ENCODE results near the gene BRS3. TPM values are rescaled to one million over a fixed set of nuclear protein-coding genes. Genes with fewer than 3 reads are reported as not detected.

The BRS3 gene
- total and polyA plus RNA-seq, 7 donors, result 0.08 to 0.09 TPM; not detected in 5

DNA sequence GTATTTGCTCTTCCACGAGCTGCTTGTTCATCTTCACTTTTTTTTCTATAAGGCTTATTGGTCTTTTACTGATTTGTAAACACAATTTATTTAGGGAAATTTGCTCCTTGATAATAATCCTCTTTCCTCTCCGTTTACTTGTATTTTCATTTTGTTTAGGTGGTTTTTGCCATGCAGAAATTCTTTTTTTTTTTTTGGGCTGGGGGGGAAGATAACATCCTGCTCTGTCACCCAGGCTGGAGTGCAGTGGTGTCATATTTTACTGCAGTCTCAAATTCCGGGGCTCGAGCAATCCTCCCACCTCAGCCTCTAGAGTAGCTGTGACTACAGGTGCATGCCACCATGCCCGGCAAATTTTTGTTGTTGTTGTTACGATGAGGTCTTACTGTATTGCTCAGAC is 31.6 kb upstream of the BRS3 start:
- TF ChIP-seq, protein P1, sequence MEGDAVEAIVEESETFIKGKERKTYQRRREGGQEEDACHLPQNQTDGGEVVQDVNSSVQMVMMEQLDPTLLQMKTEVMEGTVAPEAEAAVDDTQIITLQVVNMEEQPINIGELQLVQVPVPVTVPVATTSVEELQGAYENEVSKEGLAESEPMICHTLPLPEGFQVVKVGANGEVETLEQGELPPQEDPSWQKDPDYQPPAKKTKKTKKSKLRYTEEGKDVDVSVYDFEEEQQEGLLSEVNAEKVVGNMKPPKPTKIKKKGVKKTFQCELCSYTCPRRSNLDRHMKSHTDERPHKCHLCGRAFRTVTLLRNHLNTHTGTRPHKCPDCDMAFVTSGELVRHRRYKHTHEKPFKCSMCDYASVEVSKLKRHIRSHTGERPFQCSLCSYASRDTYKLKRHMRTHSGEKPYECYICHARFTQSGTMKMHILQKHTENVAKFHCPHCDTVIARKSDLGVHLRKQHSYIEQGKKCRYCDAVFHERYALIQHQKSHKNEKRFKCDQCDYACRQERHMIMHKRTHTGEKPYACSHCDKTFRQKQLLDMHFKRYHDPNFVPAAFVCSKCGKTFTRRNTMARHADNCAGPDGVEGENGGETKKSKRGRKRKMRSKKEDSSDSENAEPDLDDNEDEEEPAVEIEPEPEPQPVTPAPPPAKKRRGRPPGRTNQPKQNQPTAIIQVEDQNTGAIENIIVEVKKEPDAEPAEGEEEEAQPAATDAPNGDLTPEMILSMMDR (IDR thresholded peaks at IDR 0.05), result no peak
- DNase-seq, result no peak
- Histone ChIP-seq H3K9me3 (no peaks in the 10 kb centered on the region), H3K27ac (no peak overlapping the region), H3K4me3 (no peak overlapping the region), H3K27me3 (ENCODE audit: insufficient read depth in 3 of 3, low read length in 2 of 3) (no peaks in the 10 kb centered on the region), H3K36me3 (ENCODE audit: insufficient read depth in 1 of 2, low read depth in 1 of 2) (no peaks in the 10 kb centered on the region), H3K4me1 (no peaks in the 10 kb centered on the region)
- no peak for ATAC-seq
- intact Hi-C loops (cut with DNase I), result no loop called here
- 55 to 60% (median 58%) methylated on average over 6 of the region's 6 CpGs for WGBS, 3 donors

DNA sequence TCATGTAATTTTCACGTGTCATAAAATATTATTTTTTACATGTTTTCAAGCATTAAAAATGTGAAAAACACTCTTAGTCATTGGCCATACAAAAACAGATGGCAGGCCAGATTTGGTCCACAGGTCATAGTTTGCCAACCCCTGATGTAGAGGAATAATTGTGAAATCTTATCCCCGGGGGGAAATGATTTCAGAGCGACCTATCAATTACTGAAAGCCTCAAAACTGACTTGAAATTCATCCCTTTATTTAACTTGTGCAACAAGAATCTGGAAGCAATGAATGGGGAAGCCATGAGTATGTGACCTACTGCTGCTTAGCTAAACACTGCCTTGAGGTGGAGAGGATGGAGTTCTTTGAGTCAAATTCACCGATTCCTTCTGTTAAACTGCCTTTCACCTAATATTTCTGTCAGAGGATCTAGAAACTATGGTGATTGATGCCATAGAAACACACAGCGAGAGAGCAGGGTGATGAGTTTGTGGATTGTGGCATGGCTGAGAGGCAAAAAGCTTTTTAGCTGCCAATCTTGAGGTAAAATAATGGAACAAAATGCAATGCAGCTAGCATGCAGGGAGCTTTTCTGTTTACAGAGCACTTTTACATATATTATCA is 30.3 kb upstream of the BRS3 start:
- no peaks in the 10 kb centered on the region for H3K36me3 ChIP-seq (ENCODE audit: insufficient read depth in 1 of 2, low read depth in 1 of 2)
- TF ChIP-seq, protein P1 (IDR thresholded peaks at IDR 0.05), result no peak
- intact Hi-C loops (cut with DNase I), result no loop called here
- ATAC-seq (no peak), DNase-seq (no peak)
- no peaks in the 10 kb centered on the region for H3K9me3 ChIP-seq
- no peak overlapping the region for H3K4me3 ChIP-seq
- H3K4me1 ChIP-seq, result no peaks in the 10 kb centered on the region
- H3K27ac ChIP-seq, result no peak overlapping the region
- WGBS, 3 donors, result 24 to 43% (median 29%) methylated on average over 5 of the region's 5 CpGs
- no peaks in the 10 kb centered on the region for H3K27me3 ChIP-seq (ENCODE audit: insufficient read depth in 3 of 3, low read length in 2 of 3)

DNA sequence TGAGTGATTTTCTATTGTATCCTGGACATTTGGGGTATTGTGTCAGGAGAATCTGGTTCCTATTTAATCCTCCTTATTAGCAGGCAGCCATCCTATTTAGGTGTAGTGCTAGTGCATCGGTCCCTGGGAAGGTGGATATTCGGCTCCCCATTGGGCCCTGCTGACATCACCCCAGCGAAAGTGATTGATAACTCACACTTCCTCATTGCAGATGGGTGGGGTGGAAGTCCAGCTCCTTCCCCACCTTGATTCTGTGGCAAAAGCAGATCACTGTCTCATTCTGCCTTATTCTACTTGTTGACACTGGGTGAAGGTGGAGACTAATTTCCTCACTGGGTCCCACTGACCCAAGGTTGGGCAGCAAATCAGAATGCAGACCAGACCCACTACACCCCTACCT is 23.2 kb upstream of the BRS3 start:
- intact Hi-C loops (cut with DNase I), result no loop called here
- Histone ChIP-seq H3K27me3 (ENCODE audit: insufficient read depth in 3 of 3, low read length in 2 of 3) (peaks cover 0 to 5% (median 0%) of the 10 kb centered on the region in 3 donors), H3K27ac (no peak overlapping the region), H3K4me1 (no peaks in the 10 kb centered on the region), H3K4me3 (no peak overlapping the region), H3K36me3 (ENCODE audit: insufficient read depth in 1 of 2, low read depth in 1 of 2) (no peaks in the 10 kb centered on the region), H3K9me3 (no peaks in the 10 kb centered on the region)
- TF ChIP-seq, protein P1 (IDR thresholded peaks at IDR 0.05), result no peak
- WGBS, 3 donors, result 80 to 88% (median 81%) methylated on average over 3 of the region's 3 CpGs
- ATAC-seq, result no peak
- DNase-seq, result no peak

DNA sequence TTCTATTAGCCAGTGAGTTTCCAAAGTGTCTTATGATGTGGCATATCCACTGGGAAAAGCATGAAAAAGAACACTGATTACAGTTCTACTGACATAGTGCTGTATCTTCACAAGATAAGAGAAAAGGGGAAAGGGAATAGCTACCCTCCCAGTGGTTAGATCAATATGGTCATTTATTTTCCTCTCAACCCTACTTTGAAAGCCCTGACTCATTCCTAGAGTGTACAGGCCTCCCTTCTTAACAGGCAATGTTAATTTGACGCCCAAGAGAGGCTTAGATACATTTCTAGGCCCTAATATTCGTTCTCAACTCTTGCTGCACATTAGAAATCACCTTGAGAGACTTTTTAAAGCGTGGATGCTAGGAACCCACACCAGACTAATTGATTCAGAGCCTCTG is 20.4 kb upstream of the BRS3 start:
- intact Hi-C loops (cut with DNase I), result no loop called here
- TF ChIP-seq, protein P1 (IDR thresholded peaks at IDR 0.05), result no peak
- Histone ChIP-seq H3K4me3 (no peak overlapping the region), H3K36me3 (ENCODE audit: insufficient read depth in 1 of 2, low read depth in 1 of 2) (no peaks in the 10 kb centered on the region), H3K9me3 (no peaks in the 10 kb centered on the region), H3K27me3 (ENCODE audit: insufficient read depth in 3 of 3, low read length in 2 of 3) (peaks cover 0 to 13% (median 0%) of the 10 kb centered on the region in 3 donors), H3K4me1 (no peaks in the 10 kb centered on the region), H3K27ac (no peak overlapping the region)
- DNase-seq (no peak), ATAC-seq (no peak)
- WGBS, 3 donors, result 51 to 92% (median 72%) methylated on average over 3 of the region's 3 CpGs
